ENCODE results near the gene SCPEP1.
"Not testable (repeated sequence)": the region's sequence is repeated elsewhere in the genome, so short reads cannot be mapped to it uniquely, and the experiment has no call there.

SCPEP1 gene

GRCh38 chr17:56977673-56978395 lies at the start of gene SCPEP1:
SCPEP1 (plus strand) TSS chr17:56978131; CDS start chr17:56978160, 29 bp downstream.
- DNase-seq: peak; percentile 94

- no peak for DNase-seq
Observed at GRCh38 chr17:56928586-56928985, 49.3 kb upstream of the SCPEP1 start.

- DNase-seq: no peak
Observed at GRCh38 chr17:56929362-56929969, 48.5 kb upstream of the SCPEP1 start.

GRCh38 chr17:56930739-56931337 lies 47.1 kb upstream of the SCPEP1 start:
- no peak for DNase-seq

GRCh38 chr17:56933151-56933745 lies 44.7 kb upstream of the SCPEP1 start:
- DNase-seq: no peak

GRCh38 chr17:56933868-56934267 lies 44.1 kb upstream of the SCPEP1 start:
- DNase-seq: no peak

GRCh38 chr17:56934280-56934679 lies 43.7 kb upstream of the SCPEP1 start:
- no peak for DNase-seq

GRCh38 chr17:56935461-56935860 lies 42.5 kb upstream of the SCPEP1 start:
- DNase-seq: no peak

- no peak for DNase-seq
Observed at GRCh38 chr17:56936697-56937322, 41.1 kb upstream of the SCPEP1 start.

- no peak for DNase-seq
Observed at GRCh38 chr17:56937687-56938086, 40.2 kb upstream of the SCPEP1 start.

GRCh38 chr17:56938206-56938605 lies 39.7 kb upstream of the SCPEP1 start:
- DNase-seq: not testable (repeated sequence)

- peak; percentile 53 for DNase-seq
Observed at GRCh38 chr17:56939869-56940484, 38.0 kb upstream of the SCPEP1 start.

- no peak for DNase-seq
Observed at GRCh38 chr17:56943505-56944125, 34.3 kb upstream of the SCPEP1 start.

GRCh38 chr17:56945938-56946505 lies 31.9 kb upstream of the SCPEP1 start:
- no peak for DNase-seq

- DNase-seq: no peak
Observed at GRCh38 chr17:56947741-56948140, 30.2 kb upstream of the SCPEP1 start.

- no peak for DNase-seq
Observed at GRCh38 chr17:56948491-56948890, 29.4 kb upstream of the SCPEP1 start.

GRCh38 chr17:56949595-56949994 lies 28.3 kb upstream of the SCPEP1 start:
- no peak for DNase-seq

GRCh38 chr17:56956992-56957391 lies 20.9 kb upstream of the SCPEP1 start:
- DNase-seq: no peak

- DNase-seq: peak; percentile 94
Observed at GRCh38 chr17:56960596-56961538, 17.1 kb upstream of the SCPEP1 start, which contains the start of gene COIL. COIL (minus strand) TSS chr17:56961050; CDS start chr17:56961019, 31 bp downstream.

- DNase-seq: not testable (repeated sequence)
Observed at GRCh38 chr17:56965241-56965640, 12.7 kb upstream of the SCPEP1 start.

GRCh38 chr17:56965681-56966080 lies 12.2 kb upstream of the SCPEP1 start:
- not testable (repeated sequence) for DNase-seq
